NK-92 treated with Interleukin-12 subunit alpha and Interleukin-12 subunit beta, amount 100 ng/mL, for 24 hours (cell line): Measurements from ENCODE around the gene DCAF6.
"Not testable (repeated sequence)": the region's sequence is repeated elsewhere in the genome, so short reads cannot be mapped to it uniquely, and the experiment has no call there.

ENCODE experiments used
- DNase-seq: peaks from one replicate; lab custom pipeline; 2025; lab: John Stamatoyannopoulos, UW

DCAF6 gene

DNA sequence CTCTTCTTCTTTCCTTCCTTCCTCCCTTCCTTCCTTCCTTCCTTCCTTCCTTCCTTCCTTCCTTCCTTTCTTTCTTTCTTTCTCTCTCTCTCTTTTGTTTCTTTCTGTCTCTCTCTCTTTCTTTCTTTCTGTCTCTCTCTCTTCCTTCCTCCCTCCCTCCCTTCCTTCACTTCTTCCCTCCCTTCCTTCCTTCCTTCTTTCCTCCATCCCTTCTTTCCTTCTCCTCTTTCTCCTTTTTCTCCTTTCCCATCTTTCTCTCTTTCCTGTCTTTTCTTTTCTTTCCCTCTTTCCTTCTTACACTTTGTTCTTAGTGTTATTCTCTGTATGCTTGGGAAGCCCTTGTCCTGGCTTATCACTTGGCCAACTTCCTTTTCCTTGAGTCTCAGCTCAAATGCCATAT lies 72.8 kb downstream of the DCAF6 start:
- no peak for DNase-seq

DNA sequence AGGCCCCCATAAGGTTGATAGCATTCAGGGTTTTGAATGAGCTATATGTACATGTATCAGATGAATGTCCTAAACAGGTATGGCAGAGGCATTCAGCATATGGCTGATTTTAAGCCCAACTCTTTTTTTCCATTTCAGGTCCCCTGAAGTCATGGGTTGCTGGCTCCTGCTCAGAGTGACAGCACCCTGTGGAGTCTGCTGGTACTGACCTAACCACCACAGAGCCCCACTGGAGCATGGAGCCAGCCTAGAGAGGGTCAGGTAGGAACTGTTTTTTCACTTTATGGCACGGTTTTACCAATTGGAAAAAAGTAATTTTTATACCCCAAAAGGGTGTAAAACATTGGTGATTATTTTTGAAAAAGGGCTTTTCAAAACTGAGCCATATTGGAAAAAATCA lies 82.9 kb downstream of the DCAF6 start:
- DNase-seq: no peak

DNA sequence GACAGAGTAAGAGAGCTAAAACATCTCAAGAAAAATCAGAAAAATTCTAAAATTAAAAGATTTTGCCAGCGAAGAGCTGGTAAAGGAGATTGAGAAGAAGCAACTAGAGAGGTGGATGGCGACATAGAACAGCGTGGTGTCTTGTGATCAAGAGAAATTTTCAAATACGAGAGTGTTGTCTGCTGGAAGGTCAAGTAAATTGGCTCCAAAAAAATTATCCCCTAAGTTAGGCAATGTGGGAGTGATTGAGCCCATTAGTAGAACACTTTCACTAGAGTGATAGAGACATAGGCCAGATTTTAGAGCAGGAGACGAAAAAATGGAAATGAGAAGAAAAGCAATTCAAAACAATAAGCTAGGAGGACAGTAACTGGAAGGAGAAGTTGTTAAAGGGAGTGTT lies 94.7 kb downstream of the DCAF6 start:
- DNase-seq: no peak

GRCh38 chr1:168031627-168032026 lies 95.1 kb downstream of the DCAF6 start:
- no peak for DNase-seq

GRCh38 chr1:168032029-168032428 lies 95.5 kb downstream of the DCAF6 start:
- no peak for DNase-seq

DNA sequence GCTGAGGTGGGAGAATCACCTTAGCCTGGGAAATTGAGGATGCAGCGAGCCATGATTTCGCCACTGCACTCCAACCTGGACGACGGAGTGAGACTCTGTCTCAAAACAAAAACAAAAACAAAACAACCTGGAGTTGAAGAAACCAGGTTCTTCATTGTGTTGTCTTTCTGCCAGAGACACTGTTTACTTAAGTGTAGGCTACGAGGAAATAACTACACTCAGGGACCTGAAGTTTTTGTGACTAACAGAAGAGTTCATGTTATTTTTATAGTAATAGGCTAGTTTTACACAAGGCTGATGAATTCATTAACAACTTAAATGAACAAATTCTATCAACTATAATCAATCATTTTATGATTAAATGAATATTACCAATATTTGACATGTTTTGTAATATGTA lies 98.9 kb downstream of the DCAF6 start:
- no peak for DNase-seq

GRCh38 chr1:168042362-168042761 lies 105.9 kb downstream of the DCAF6 start:
- no peak for DNase-seq

DNA sequence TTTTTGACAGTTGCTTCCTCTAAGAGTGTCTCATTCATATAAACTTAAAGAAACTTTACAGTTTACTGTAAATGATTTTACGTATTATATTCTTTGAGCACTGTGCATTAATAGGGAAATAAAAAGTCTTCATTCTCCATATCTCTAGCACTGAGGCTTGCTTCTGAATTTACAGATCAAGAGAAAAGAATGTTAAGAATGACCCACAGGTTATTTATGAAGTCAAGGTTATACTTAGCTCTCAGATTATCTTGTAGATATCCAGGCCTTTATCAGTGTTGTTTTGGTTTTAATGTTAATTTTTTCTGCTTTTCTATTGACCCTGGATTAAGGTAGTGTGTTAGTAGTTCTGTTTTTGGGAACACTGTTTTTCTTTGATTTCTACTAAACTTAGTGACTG lies 108.8 kb downstream of the DCAF6 start:
- DNase-seq: no peak

GRCh38 chr1:168050307-168050706 lies 113.8 kb downstream of the DCAF6 start:
- DNase-seq: no peak

DNA sequence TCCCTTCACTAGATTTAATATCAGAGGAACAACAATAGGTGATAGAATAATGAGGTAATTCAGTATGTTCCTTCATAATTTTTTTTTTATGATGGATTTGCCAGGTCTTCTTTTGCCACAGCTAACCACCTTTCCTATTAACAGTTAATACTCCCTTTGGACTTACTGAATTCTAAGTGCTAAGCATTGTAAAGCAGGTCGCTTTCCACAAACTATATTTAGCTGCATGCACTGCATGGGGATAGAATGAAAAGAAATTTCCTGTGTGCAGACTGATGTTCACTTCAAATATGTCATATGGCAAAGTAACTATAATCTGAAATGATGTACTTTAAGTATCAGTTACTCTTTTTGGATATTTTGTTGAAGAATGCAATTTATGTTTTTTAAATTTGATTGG lies 114.4 kb downstream of the DCAF6 start:
- no peak for DNase-seq

GRCh38 chr1:168053681-168054080 lies 117.2 kb downstream of the DCAF6 start:
- DNase-seq: no peak

- no peak for DNase-seq
Observed at GRCh38 chr1:168054117-168054516, 117.6 kb downstream of the DCAF6 start.

DNA sequence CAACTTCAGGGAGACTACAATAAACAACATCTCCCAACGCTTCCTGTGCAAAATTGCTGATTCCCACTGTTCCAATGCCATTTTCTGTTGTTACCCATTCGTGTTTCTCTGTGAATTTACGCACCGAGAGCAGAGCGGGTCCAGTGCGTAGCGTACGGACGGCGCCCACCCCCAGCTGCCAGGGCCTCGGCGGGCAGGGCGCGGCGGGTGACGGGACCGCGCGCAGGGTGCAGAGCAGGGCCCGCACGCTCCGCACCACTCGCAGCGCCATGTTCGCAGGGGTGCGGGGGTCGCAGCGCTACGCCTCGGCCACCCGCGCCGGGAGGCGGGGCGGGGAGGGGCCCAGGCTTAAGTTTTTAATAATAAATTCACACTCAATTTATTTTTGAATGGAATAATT lies 119.7 kb downstream of the DCAF6 start:
- not testable (repeated sequence) for DNase-seq

GRCh38 chr1:168057355-168057754 lies 120.9 kb downstream of the DCAF6 start:
- DNase-seq: no peak

DNA sequence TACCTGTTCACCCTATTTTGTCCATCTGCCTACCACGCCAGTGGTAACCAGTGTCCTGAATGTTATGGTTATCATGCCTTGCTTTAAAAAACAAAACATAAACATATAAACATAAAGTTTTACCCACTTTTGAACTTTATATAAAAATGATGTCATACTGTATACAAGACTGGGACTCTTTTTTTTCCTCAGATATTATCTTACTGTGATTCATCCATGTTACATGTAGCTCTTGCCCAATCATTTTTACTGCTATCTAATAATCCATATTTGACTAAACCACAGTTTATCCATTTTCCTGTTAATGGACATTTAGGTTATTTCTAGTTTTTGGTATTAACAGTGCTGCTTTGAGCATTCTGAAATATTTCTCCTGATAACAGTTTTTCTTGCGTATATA lies 121.4 kb downstream of the DCAF6 start:
- DNase-seq: no peak

DNA sequence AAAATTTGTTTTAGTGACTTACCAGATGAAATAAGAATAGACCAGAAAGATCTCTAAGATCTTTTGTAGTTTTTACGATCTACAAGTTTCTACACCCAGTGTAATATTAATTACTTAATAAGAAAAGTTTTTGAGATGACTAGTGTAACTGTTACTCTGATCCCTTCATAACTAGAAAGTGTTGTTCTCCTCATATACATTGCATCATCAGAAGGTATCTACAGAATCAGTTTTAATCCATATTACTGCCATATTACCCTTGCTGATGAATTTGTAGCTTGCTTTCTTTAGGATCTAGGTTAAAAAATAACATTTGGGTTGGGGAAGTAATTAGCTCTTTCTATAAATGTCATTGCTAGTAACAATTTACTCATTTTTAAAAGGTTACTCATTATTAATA lies 127.7 kb downstream of the DCAF6 start:
- DNase-seq: no peak

DNA sequence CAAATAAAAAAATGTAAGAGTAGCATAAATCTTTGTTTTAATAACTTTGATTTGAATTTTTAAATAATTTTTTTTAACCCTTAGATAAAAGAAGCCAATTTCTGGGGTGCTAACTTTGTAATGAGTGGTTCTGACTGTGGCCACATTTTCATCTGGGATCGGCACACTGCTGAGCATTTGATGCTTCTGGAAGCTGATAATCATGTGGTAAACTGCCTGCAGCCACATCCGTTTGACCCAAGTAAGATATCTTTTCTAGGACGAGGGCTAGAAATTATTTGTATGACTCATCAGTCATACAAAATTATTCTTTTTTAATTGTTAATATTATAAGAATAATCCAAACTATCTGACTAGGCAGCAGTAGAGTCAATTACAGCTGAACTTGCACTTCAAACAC lies 129.0 kb downstream of the DCAF6 start:
- no peak for DNase-seq

- DNase-seq: no peak
Observed at GRCh38 chr1:168069384-168069783, 132.9 kb downstream of the DCAF6 start.

DNA sequence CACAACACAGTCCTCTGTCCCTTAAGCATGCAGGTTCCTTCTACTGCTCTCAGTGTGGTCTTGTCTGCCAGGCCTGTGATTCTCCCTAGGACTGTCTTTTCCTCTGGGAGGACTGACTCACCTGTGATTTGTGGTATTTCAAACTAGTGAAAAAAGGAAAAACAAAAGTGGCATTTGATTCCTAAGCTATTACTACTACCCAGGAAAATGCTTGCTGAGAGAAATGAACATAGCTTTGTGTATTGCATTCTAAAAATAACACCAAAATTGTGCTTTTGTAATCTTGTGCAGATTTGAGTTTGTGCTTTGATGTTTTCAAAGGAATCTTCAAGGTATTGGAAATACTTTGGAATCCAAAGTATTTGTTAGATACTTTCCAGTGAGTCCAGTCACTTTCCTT lies 143.3 kb downstream of the DCAF6 start:
- DNase-seq: no peak

GRCh38 chr1:168081373-168082007 lies 145.0 kb downstream of the DCAF6 start:
- DNase-seq: no peak

GRCh38 chr1:168082008-168082876 lies 145.8 kb downstream of the DCAF6 start:
- DNase-seq: peak; percentile 32

DNA sequence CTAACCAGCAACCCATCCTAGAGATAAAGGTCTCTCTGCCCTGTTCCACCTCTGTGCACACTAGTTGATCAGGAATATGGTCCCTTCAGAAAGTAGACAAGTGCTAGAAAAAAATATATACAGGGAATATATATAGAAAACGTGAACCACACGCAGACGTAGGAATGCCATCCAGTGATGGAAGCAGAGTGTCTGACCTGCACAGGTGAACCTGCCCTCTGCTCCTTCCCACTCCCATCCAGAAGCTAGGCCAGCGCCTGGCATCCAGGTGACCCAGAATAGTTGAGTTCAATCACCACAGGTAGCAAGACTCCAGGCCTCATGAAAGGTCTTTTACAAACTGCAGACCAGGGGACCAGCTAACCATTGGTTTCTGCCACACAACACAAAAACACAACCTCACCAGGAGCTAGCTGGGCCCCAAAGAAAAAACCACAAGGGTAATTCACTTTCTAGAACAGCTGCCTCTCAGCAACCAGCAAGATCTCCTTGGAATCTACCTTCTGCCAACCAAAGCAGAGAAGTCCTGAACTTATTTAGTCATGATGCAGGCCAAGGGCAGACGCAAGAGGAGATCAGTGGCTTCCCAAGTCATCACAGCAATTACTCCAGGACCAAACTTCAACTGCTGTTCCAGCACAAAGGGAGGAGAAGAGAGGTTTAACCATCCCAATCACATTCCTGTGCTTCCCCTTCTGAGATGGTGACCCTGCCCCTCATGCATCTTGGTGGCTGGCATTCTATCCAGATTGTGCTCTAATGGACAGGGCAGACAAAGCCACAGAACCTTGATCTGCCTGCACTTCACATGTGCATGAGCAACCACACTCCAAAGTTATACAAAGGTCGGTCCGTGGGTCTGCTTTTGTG lies 147.2 kb downstream of the DCAF6 start:
- DNase-seq: no peak
